HK-2 (cell line): ENCODE results near the gene PPP1R1C.

Experiments
- DNase-seq: peaks from one replicate; pipeline ENCODE4 v3.0.0-alpha.2; 2018; ENCODE audit not compliant: unreplicated experiment

Gene PPP1R1C

DNA sequence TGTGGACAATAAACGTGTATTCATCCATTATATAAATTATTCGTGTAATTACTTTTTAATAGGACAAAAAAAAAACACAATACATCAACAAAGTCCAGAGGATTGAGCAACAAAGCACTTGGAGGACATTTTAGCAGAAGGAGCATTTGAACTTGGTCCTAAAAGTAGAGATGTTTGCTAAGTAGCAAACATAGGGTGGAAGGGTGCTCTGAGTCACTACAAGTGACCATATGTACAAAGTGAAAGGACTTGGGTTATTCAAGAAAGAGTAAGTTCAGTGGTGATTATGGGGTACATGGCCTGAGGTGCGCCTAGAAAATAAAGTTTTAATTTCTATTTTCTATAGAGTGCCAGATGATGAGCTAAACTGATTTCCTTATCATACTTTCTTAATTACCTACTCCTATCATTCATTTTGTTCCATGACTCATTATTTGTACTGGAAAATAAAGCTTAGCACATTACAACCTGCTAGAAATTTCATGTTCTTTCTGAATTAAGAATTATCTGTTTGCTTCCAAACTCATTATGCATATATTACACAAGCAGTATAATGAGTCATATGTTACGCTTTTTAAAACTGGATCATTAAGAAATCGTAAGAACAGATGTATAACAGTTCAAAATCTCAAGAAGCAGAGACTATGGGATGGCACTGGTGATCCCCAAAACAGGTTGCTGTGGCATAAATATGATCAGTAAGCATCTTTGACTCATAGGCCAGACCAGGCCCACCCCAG, 13.1 kb upstream of the PPP1R1C start:
- DNase-seq: no peak

DNA sequence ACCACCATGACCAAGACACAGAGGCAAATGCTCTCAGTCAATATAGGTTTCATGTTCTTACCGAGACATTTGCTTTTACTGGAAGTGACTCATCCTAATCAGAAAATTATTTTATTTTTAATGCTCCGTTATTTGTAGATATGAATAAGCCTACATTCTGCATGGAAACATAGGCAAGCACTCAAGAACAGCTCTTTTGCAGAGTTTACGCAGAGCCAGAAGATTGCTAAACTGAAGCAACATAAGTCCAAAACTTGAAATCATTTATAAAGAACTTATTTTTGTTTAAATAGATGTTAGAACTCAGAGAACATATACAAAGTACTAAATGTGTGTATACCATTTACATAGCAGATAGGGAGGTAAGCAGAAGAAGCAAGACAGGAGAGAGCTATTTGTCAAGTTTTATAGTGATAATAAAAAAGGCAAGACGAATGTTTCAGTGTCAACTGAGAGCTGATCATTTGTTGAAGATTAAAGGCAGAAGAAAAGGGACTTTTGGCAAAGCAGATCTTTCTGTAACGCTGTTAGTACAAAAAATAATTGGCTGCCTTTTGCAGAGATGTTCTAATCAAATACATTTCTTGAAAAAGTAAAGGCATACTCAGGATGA, 12.4 kb upstream of the PPP1R1C start:
- DNase-seq: no peak

DNA sequence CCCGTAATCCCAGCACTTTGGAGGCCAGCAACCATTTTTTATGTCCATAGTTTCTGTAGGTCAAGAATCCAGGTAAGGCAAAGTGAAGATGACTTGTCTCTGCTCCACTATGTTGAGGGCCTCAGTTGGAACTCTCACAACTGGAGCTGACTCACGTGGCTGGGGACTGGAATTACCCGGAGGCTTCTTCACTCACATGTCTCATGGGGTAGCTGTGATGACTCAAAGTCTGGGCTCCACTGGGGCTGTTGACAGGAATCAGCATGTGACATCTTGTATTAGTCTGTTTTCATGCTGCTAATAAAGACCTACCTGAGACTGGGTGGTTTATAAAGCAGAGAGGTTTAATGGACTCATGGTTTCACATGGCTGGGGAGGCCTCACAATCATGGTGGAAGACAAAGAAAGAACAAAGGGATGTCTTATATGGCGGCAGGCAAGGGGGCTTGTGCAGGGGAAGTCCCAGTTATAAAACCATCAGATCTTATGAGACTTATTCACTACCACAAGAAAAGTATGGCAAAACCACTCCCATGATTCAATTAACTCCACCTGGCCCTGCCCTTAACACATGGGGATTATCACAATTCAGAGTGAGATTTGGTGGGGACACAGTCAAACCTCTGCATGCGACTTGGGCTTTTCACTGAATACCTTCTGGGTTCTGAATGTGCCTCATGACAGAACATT, 7.8 kb upstream of the PPP1R1C start:
- peak; percentile 66 for DNase-seq

DNA sequence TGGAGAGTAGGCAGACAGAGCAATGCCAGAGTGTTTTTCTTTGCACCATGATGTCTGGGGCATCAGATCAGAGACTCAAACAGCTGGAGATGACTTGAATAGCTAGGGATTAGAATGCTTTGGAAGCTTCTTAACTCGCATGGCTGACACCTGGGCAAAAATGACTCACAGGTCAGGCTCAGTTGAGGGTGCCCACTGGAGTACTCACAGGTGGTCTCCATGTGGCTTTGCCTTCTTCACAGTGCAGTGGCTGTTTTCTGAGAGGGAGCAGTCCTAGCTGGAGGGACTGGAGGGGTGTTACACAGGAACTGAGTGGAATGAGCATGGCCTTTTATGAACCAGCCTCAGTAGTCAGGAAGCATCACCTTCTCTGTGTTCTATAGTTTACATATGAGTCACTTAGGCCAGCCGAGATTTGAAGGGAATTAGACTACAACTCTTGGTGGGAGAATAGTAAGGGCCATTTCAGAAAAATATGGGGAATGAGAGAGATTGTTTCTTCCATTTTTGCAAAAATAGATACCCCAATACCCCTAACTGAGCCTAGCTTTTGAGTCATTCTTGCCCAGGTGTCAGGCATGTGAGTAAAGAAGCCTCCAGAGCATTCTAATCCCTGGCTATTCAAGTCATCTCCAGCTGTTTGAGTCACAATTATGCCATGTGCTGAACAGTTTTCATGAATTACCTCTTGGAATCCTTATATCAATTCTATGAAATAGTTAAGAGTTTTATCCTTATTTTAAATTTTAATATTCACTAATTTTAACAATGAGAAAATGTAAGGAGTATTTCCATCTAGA, 7.1 kb upstream of the PPP1R1C start:
- no peak for DNase-seq

DNA sequence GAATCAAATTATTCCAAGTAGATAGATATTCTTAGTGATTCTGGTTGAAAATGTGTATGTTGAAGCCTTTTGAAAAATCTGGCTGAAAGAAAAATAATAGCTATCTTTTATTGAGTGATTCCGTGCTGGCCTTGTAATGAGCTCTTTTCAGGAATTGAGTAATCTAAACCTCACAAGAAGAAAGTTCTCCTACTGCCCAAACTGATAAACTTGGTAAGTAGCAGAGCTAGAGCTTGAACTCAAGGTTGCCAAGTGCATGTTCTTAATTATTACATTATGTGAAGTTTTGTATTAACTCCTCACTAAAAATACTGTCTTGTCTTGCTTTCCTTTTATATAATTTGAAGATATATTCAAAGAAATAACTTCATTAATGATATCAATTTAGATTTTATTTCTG, 1.6 kb upstream of the PPP1R1C start:
- no peak for DNase-seq

DNA sequence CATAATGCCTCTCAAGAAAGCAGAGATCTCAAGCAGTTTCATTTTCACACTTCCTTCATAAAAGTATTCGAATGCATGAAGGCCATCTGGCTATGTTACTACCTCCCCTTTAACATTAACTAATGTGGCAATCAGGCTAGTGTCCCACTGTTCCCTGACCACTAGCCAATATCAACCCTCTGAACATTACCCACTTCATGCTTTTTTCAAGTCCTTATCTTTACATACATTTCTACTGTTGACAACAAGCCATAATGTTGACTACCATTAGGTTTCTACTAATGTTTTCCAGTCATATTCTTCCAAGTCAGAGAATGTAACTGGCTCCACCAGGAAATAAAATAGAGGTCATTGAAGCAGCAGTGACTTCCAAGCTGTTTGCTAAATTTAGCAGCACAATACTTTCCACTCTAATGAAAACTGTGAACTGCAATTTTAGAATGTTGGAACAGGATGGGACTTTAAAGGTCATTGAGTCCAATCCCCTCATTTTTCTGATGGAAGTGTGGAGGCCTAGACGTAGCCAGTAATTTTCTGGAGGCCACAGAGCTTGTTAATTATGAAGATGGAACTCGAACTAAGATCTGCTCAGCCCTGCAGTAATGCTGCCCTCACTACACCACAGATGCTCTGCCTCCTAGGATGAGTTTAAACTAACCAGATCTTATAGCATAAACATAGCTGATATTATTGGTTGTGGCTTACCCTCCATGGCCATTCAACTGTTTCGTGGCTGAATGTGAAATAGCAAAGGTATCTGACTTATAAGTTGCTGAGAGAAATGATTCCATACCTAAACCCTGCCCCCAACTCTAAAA, 630 bp upstream of the PPP1R1C start:
- DNase-seq: no peak

DNA sequence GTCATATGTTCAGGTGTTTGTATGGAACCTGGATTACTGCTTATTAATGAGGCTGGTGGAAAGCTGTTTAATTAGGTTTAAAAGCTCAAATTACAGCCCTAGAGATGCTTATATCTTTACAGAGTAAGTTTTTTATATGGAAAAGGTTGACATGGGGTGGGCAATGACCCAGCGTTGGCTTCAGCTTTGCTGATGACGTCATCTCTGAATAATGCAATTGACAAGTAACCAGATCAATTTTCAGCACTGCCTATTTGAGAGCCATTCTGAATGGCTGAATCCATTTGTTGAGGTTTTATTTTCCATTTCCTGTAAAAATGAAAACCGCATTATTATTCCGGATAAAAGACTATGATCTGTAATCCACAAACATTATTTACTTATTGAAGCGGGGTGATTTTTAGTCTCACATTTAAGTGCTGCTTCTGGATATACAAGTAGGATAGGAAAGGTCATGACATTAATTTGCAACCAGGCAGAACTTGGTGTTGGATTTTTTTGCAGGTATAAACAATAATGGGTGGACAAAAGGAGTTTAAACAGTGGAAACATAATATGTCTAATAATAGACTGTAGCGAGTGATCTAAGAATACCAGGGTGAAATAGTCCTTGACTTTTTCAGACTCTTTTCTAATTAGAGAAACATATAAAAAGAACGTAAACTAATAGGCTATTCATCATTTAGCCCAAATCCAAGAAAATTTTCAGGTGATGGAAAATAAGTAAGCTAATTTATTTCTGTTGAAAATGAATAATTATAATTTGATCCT, 2.7 kb downstream of the PPP1R1C start:
- DNase-seq: no peak

DNA sequence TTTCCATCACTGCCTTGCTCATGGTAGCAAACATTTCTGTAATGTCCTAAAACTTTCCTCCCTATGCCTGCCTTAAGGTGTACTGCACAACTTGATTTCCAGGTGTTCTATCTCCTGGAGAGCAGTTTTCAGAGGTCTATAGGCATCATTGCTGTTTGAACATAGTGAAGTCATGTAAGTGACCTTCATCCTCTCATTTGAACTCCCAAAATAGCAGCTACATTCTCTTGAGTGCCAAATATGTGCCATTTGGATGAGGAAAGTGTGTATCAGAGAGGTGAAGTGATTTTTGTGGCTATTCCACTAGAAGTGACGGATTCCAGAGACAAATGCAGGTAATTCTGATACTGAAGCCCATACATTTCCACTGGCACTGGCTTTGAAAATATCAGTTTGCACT, 3.4 kb downstream of the PPP1R1C start:
- DNase-seq: no peak

DNA sequence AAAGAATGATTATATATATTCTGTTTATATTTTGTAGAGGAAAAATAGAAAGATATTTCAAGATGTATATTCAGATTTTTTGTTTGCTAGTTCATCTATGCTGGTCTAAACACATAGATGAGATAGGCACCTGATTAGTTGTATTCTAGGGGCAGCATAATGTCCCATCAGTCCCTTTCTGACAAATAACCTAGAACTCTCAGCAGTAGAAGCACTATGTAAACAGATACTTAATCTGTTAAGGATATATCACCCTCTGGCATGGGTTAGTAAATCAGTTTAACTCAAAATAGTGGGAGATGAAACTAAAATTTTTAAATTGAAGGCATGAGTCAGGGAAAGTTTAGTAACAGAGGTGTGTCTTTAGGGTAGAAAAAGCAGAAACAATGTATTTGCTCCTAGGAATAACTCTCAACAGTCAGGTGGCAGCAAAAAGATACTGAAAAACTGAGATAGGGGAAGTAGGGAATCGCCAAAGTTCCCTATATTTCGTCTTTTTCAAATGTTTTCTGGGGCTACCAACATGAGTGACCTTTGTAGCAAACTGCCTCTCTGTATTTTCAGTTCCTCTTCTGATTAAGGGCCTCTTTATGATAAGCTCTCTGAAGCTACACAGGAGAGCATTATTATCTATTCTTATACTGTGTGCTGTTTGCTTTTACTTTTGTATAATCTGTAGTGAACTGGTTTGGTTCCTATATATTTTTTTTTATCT, 5.7 kb downstream of the PPP1R1C start:
- no peak for DNase-seq

DNA sequence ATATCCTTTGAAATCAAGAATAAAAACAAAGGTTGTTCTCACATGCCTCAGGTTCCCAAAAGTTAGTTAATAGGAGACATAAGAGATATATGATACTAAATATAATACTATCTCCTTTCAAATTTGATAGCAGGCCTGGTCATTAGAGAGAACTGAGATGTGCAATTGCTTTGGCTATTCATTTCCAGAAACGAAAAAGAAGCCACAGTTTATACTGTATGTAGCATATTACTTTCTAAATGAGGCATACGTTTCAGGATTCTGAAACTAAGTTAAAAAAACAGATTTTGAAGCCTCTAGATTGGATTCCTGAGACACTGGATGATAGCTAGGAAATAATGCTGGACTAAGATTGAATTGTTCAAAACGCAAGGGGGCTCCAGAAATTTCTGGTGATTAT, 7.1 kb downstream of the PPP1R1C start:
- no peak for DNase-seq

DNA sequence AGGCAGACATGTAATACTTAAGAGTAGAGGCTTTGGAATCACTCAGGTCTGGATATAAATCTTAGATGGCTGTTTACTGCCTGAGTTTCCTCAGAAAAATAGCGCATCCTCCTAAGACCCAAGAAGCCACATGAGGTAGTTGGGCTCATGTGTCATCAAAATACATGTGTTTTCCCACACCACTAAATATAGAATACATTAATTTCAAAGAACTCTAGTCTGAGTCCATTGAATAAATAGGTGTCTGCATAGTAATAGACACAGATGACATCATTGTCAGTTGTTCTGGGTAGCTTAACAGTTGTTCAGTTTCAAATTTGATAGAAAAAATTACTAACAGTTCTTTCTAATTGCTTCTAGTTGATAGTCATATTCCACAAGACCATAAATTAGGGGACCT, 9.6 kb downstream of the PPP1R1C start:
- no peak for DNase-seq

DNA sequence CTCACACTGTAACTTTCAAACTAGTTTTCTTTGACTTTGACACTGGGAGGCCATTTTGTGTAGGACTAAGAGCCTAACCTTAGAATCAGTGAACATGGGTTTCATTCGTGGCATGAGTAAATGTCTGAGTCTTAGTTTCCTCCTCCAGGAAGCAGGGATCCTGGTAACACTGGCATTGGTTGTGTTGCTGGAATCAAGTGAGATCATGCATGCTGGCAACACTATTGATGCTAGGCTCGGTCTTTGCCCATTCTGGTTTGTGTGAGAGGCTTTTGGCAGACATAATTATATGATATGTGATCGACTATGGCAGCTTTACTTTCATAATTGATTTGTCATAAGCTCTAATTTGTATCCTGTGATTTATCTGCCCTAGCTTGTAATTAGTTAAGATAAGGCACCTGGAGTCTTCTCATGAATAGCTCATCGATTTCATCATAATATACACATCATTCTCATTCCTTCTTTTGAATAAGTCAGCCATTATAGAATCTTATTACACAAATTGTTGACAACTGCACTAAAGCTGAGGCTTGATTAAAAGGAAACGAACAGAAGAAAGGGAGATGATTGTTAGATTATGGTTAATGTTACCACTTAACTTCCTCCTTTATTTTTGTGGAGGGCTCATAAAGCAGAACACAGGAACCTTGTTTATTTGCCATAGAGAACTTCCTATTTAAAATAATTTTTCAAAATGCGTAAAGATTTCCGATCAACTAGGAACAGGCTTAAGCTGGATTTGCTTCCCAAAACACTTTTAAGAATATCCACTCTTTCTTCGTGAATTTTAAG, 12.6 kb downstream of the PPP1R1C start:
- DNase-seq: no peak

DNA sequence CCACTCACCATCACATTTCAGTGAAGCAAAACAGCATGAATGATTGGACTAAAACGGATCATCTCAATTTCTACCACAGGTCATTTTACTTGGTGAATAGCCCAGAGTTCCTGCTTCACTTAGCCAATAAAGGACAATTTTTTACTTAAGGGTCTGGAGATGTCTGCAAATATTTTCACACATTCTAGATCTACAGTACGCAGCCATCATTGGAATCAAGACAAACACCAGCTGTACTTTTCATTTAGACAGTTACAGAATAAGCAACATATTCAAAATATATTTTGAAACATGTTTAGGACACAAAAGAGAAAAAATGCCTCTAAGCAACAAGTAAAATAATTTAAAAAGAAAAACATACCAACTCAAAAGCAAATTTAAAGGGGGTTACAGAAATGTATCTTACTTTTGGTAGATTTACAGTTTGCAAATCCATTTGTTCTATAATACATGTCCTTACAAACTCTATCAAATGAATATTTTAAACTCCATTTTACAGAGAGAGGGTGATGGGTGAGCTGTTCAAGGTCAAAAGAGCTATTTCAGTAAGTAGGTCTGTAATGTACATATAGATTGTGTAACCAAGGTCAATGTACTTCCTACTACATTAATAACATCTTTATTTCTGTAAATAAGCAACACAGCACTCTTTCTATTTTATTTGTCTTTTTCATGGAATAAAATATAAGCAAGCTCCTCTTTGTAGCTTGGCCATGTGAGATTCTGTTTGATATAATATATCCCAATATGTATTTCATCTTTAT, 13.4 kb downstream of the PPP1R1C start:
- DNase-seq: no peak

DNA sequence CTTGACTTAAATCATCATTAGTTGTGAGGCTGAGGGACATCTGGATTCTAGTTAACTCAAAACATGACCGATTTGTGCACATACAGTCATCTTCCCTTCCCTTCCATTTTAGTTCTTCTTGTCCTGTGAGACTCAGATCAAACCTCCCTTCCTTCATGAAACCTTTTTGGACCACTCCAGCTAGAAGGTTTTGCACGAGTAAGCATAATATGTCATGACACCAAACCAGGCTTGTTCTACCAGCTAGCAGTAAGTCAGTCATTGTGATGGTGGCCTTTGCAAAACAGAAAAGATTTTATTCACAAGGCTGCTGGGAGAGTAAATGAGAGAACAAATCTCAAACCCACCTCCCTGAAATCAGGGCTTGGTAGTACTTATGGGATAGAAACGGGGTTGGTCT, 14.3 kb downstream of the PPP1R1C start:
- no peak for DNase-seq

DNA sequence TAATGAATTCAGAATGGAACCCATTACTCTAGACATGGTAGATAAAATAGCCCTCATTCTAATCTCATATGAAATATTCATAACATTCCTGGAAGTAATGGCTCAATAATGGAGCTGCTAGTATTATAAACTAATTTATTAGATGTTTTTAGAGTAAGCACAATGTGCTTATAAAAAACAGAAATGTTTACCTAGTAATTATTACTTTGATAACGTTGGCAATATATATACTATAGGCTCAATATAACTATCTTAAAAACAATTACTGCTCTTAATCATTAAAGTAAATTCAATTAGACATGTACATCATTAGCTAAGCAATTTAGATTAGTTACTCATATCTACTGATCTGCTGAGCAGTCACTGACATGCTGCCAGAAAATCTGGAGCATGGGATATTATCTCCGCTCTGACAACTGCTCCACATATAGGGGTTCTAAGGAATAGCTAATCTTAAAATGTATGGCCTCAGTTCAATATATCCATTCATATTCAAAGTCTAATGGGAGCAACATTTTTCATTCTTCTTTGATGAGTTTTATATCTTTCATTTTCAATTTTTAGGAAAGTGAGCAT, 19.4 kb downstream of the PPP1R1C start:
- DNase-seq: no peak

DNA sequence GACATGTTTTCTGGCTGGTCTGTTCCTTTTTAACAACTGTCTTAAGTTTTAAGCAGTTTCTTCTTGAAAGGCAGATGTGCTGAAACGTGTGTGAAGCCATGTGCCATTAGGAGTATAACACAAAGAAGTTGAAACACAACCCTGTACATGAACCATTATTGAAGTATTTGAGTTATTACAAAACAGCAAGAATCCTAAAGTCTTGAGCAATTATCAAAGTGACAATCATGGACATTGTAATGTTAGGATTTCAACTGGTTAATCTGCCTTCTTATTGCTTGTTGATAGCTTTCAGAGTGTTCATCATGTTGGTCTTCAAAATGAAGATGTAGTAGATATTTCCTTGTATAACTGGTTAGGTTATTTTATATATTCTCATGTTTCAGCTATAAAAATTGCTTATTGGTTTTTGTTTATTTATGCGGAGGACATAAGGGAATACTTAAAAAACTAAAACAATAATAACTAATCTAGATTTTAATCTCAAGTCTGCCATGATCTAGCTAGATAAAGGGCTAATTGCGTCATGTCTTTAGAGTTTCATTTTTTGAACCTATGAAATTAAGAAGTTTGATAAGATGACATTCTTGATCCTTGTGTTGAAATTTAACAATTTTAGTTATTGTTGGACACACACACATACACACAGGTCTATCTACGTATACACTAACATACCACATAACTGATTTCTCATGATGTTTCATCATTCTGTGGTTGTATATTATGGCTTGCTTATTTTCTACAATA, 21.1 kb downstream of the PPP1R1C start:
- DNase-seq: no peak

DNA sequence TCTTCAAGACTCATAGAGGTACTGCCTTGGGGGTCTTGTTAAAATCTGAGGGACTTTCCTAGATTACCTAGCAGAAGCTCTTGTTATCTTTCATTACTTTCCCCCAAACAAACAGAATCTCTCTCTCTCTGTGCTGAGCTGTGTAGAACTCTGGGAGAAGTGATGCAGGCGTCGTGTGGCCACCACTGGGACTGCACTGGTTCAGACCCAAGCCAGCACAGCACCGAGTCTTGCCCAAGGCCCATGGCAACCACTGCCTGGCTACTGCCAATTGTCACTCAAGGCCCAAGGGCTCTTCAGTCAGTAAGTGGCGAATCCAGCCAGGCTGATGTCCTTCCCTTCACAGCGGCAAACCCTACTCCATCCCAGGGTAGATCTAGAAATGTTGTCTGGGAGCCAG, 28.6 kb downstream of the PPP1R1C start:
- DNase-seq: no peak
